H1 (cell line): ENCODE data around the gene HFE.

Experiments used
- EZH2 ChIP-seq: fragments of 200-600 bp; sonication (generic); IDR thresholded peaks from 2 replicates; pipeline ENCODE4 v1.7.1; 2012; ENCODE audit warnings: low read depth, mild to moderate bottlenecking, moderate library complexity, low read length, inconsistent platforms; ENCODE audit not compliant: severe bottlenecking
- FOSL1 ChIP-seq: IDR thresholded peaks from 2 replicates; pipeline ENCODE4 v1.6.1; 2011; ENCODE audit warnings: mild to moderate bottlenecking, low read depth, low read length, moderate library complexity; ENCODE audit not compliant: insufficient read depth
- JUND ChIP-seq: IDR thresholded peaks from 2 replicates; pipeline ENCODE4 v1.6.1; 2011; ENCODE audit warnings: mild to moderate bottlenecking, improper control_type of control experiment, low read length
- POLR2A ChIP-seq, 2 experiments: IDR thresholded peaks; 1 replicate in 1 of 2; 2 replicates in 1 of 2; pipeline ENCODE4 v1.6.1; 2011; ENCODE audit warnings: low read depth in 2 of 2, low read length in 2 of 2, mild to moderate bottlenecking in 2 of 2; ENCODE audit errors: control extremely low read depth in 1 of 2
- POU5F1 ChIP-seq: IDR thresholded peaks from 2 replicates; pipeline ENCODE4 v1.6.1; 2011; ENCODE audit warnings: low read depth, mild to moderate bottlenecking, low read length, moderate library complexity
- SP1 ChIP-seq: IDR thresholded peaks from 2 replicates; pipeline ENCODE4 v1.6.1; 2011; ENCODE audit warnings: low read depth, low read length
- TAF1 ChIP-seq: IDR thresholded peaks from 2 replicates; pipeline ENCODE4 v1.6.1; 2011; ENCODE audit warnings: mild to moderate bottlenecking, low read depth, low read length
- YY1 ChIP-seq: IDR thresholded peaks from 2 replicates; pipeline ENCODE4 v1.6.1; 2011; ENCODE audit warnings: low read depth, mild to moderate bottlenecking, low read length
- ZNF274 ChIP-seq: IDR thresholded peaks from 2 replicates; pipeline ENCODE4 v1.7.0; 2012; ENCODE audit warnings: low read length, borderline replicate concordance; ENCODE audit errors: extremely low read depth
- TF ChIP-seq, protein P1 (sequence below), 3 experiments: IDR thresholded peaks; 1 replicate in 2 of 3; 2 replicates in 1 of 3; pipeline versions ENCODE4 v1.5.1 to v1.6.1; 2011; ENCODE audit warnings: low read length in 3 of 3, mild to moderate bottlenecking in 3 of 3, inconsistent platforms in 2 of 3, low read depth in 1 of 3, moderate library complexity in 1 of 3; ENCODE audit not compliant: insufficient read depth in 1 of 3; ENCODE audit errors: control extremely low read depth in 1 of 3

DNA sequence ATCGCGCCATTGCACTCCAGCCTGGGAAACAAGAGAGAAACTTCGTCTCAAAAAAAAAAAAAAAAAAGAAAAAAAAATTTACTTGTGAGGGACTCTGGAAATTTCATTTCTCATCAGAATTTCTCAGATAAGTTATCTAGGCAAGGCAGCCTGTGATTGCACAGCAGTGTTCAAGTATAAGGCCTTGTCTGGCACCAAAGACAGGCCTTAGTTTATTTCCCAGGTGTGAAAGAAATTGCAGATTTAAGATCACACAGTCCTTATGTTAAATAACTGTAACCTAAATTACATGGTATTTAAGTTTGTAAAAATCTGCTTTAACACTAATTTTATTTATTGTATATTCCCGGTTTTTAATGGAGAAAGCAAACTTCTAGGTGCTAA, 34.8 kb downstream of the HFE start:
- TF ChIP-seq JUND (no peak), POLR2A (IDR thresholded peaks at IDR 0.05; ENCODE audit: control extremely low read depth in 1 of 2, low read depth in 2 of 2, low read length in 2 of 2) (no peak; a peak in 1 of 3 replicates), ZNF274 (no peak), FOSL1 (no peak), EZH2 (no peak), TAF1 (no peak), YY1 (no peak), SP1 (no peak), POU5F1 (no peak)
- TF ChIP-seq, protein P1, sequence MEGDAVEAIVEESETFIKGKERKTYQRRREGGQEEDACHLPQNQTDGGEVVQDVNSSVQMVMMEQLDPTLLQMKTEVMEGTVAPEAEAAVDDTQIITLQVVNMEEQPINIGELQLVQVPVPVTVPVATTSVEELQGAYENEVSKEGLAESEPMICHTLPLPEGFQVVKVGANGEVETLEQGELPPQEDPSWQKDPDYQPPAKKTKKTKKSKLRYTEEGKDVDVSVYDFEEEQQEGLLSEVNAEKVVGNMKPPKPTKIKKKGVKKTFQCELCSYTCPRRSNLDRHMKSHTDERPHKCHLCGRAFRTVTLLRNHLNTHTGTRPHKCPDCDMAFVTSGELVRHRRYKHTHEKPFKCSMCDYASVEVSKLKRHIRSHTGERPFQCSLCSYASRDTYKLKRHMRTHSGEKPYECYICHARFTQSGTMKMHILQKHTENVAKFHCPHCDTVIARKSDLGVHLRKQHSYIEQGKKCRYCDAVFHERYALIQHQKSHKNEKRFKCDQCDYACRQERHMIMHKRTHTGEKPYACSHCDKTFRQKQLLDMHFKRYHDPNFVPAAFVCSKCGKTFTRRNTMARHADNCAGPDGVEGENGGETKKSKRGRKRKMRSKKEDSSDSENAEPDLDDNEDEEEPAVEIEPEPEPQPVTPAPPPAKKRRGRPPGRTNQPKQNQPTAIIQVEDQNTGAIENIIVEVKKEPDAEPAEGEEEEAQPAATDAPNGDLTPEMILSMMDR (IDR thresholded peaks at IDR 0.05; ENCODE audit: control extremely low read depth in 1 of 3, insufficient read depth in 1 of 3, low read depth in 1 of 3, low read length in 3 of 3), result no peak
